ENCODE results near the gene WDFY4. TPM values are rescaled to one million over a fixed set of nuclear protein-coding genes. Genes with fewer than 3 reads are reported as not detected.

Gene WDFY4
- total RNA-seq, 1 experiment from 2014 or later, result 0.22 TPM

DNA sequence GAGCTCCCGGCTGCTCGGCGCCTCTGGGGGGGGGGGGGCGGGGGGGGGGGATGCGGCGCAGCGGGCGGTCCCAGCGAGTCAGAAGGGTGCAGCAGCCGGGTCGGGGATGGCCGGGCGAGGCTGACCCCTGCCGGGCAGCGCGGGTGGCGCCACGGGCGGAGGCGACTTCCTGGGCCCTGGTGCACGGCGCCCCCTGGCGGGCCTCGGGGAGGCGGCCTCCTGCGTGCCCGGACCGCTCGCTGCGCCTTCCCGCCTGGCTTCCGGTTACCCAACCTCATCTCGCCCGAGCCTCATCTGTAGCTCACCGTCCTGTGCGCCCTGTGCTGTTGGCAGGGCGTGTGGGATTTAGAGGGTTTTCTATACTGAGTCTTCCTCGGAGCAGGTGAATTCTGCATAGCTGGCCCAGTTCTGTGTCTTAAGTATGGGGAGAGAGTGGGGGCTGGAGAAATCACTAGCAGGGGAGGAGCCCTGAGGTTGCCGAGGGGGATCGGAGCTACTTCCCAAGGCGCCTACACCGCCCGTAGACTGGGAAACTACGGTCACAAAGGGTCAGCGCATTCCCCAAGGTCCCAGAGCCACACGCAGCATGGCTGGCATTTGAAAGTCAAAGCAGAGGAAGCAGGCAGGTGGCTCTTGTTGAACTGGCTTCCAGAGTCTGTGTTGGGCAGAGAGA is 28.3 kb upstream of the WDFY4 start:
- H3K27me3 ChIP-seq (ENCODE audit: insufficient read depth, low read length), result peaks cover 14% of the 10 kb centered on the region
- H3K36me3 ChIP-seq (ENCODE audit: control insufficient read depth in 1 of 2, insufficient read depth in 2 of 2, low read length in 2 of 2), result no peaks in the 10 kb centered on the region
- peak overlapping the region; percentile 77; the same call in 1 of the 2 replicates for H3K27ac ChIP-seq (ENCODE audit: low read depth, low read length)
- RAD21 ChIA-PET (ENCODE audit: low non-redundant PET in 1 of 2, low total read pairs in 2 of 2, uncharacterized antibody in 2 of 2, unreplicated experiment in 2 of 2), result interaction anchor here (0.6 to 1.6 kb wide), 14 partner anchors 40 to 320 kb away, joined by 3 to 12 read pairs (median 4); partner anchors contain the start of gene ARHGAP22 (in 1 of the 2)
- H3K9me3 ChIP-seq (ENCODE audit: control insufficient read depth in 1 of 2, insufficient read depth in 1 of 2, low read depth in 1 of 2, low read length in 2 of 2), result no peaks in the 10 kb centered on the region
- no peaks in the 10 kb centered on the region for H3K9me2 ChIP-seq (ENCODE audit: insufficient read depth)
- peak overlapping the region; percentile 63 for H3K9ac ChIP-seq (ENCODE audit: low read length)
- DNase-seq (ENCODE audit: low read depth, low spot score), result peak; percentile 69
- POLR2A ChIA-PET, result interaction anchor here (1.2 to 1.4 kb wide), 2 partner anchors 49 to 104 kb away, joined by 4 to 5 read pairs; no protein-coding TSS in a partner anchor
- no TSS peak for BruUV-seq (replicated peaks)
- no peaks in the 10 kb centered on the region for H4K20me1 ChIP-seq (ENCODE audit: insufficient read depth)
- no peaks in the 10 kb centered on the region for H3K79me2 ChIP-seq (ENCODE audit: insufficient read depth, low read length)
- ATAC-seq, result peak; percentile 87
- CTCF ChIA-PET, result interaction anchor here (0.6 to 5.0 kb wide), 56 partner anchors 8 to 1661 kb away, joined by 3 to 86 read pairs (median 4); partner anchors contain the start of genes ARHGAP22 and ERCC6
- no peak overlapping the region for H2AFZ ChIP-seq (ENCODE audit: low read depth, low read length, poor library complexity, severe bottlenecking)
- peak overlapping the region; percentile 54 to 69 for H3K4me3 ChIP-seq (replicated peaks in 1 of 2; ENCODE audit: low read depth in 1 of 2, low read length in 2 of 2)
- H3K4me1 ChIP-seq (ENCODE audit: control insufficient read depth in 1 of 2, insufficient read depth in 2 of 2, low read length in 2 of 2), result peaks cover 0 to 22% of the 10 kb centered on the region in 2 experiments; a peak in 2 of 4 replicates
- peak overlapping the region; percentile 98 for H3K4me2 ChIP-seq (ENCODE audit: low read length)
- intact Hi-C loops (cut with micrococcal nuclease), result loop anchor here (1.0 to 10.0 kb wide), 5 partner anchors 52 to 856 kb away; partner anchors contain the start of gene ARHGAP22
- no peak for TF ChIP-seq SP1 (IDR thresholded peaks at IDR 0.05; ENCODE audit: low read depth)
- no peak for TF ChIP-seq SIN3A (IDR thresholded peaks at IDR 0.05; ENCODE audit: low read depth)
- TF ChIP-seq, protein P1, sequence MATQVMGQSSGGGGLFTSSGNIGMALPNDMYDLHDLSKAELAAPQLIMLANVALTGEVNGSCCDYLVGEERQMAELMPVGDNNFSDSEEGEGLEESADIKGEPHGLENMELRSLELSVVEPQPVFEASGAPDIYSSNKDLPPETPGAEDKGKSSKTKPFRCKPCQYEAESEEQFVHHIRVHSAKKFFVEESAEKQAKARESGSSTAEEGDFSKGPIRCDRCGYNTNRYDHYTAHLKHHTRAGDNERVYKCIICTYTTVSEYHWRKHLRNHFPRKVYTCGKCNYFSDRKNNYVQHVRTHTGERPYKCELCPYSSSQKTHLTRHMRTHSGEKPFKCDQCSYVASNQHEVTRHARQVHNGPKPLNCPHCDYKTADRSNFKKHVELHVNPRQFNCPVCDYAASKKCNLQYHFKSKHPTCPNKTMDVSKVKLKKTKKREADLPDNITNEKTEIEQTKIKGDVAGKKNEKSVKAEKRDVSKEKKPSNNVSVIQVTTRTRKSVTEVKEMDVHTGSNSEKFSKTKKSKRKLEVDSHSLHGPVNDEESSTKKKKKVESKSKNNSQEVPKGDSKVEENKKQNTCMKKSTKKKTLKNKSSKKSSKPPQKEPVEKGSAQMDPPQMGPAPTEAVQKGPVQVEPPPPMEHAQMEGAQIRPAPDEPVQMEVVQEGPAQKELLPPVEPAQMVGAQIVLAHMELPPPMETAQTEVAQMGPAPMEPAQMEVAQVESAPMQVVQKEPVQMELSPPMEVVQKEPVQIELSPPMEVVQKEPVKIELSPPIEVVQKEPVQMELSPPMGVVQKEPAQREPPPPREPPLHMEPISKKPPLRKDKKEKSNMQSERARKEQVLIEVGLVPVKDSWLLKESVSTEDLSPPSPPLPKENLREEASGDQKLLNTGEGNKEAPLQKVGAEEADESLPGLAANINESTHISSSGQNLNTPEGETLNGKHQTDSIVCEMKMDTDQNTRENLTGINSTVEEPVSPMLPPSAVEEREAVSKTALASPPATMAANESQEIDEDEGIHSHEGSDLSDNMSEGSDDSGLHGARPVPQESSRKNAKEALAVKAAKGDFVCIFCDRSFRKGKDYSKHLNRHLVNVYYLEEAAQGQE (IDR thresholded peaks at IDR 0.05; ENCODE audit: low read depth), result no peak
- no peak for TF ChIP-seq EZH2 (IDR thresholded peaks at IDR 0.05)
- peak; percentile 64; the same call in 1 of the 2 replicates for TF ChIP-seq CBX3 (IDR thresholded peaks at IDR 0.05; ENCODE audit: low read depth)
- TF ChIP-seq ELF1 (IDR thresholded peaks at IDR 0.05; ENCODE audit: borderline replicate concordance, low read depth), result no peak
- no peak for TF ChIP-seq POLR2A (IDR thresholded peaks at IDR 0.05; ENCODE audit: borderline replicate concordance, extremely low read depth, insufficient read depth, insufficient read length)
- peak; percentile 45; the same call in 1 of the 2 replicates for TF ChIP-seq POLR2AphosphoS5 (IDR thresholded peaks at IDR 0.05; ENCODE audit: low read depth, low read length)
- 0 out of 2 replicates have a peak, but pooled peaks have one; percentile 32 for TF ChIP-seq ZFX (IDR thresholded peaks at IDR 0.05)
- TF ChIP-seq EZH2phosphoT487 (IDR thresholded peaks at IDR 0.05; ENCODE audit: borderline replicate concordance), result no peak
- no peak for TF ChIP-seq EGR1 (IDR thresholded peaks at IDR 0.05; ENCODE audit: low read depth)
- no peak for TF ChIP-seq FOSL1 (IDR thresholded peaks at IDR 0.05; ENCODE audit: low read depth)
- TF ChIP-seq JUND (IDR thresholded peaks at IDR 0.05), result no peak
- no peak for TF ChIP-seq ZNF274 (IDR thresholded peaks at IDR 0.05; ENCODE audit: low read depth, low read length)
- TF ChIP-seq, protein P2, sequence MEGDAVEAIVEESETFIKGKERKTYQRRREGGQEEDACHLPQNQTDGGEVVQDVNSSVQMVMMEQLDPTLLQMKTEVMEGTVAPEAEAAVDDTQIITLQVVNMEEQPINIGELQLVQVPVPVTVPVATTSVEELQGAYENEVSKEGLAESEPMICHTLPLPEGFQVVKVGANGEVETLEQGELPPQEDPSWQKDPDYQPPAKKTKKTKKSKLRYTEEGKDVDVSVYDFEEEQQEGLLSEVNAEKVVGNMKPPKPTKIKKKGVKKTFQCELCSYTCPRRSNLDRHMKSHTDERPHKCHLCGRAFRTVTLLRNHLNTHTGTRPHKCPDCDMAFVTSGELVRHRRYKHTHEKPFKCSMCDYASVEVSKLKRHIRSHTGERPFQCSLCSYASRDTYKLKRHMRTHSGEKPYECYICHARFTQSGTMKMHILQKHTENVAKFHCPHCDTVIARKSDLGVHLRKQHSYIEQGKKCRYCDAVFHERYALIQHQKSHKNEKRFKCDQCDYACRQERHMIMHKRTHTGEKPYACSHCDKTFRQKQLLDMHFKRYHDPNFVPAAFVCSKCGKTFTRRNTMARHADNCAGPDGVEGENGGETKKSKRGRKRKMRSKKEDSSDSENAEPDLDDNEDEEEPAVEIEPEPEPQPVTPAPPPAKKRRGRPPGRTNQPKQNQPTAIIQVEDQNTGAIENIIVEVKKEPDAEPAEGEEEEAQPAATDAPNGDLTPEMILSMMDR (IDR thresholded peaks at IDR 0.05 in 2 of 3, conservative IDR thresholded peaks at IDR 0.05 in 1 of 3; ENCODE audit: borderline replicate concordance in 1 of 3, insufficient read depth in 1 of 3, low read depth in 2 of 3, low read length in 2 of 3), result peak; percentile 86 to 98 (median 93)
- TF ChIP-seq SRF (IDR thresholded peaks at IDR 0.05; ENCODE audit: low read depth), result no peak
- no peak for TF ChIP-seq CEBPB (IDR thresholded peaks at IDR 0.05; ENCODE audit: low read depth)
- TF ChIP-seq YY1 (IDR thresholded peaks at IDR 0.05; ENCODE audit: extremely low read depth, insufficient replicate concordance, low read depth, low read length), result peak; percentile 34
- peak; percentile 87 for TF ChIP-seq RAD21 (IDR thresholded peaks at IDR 0.05; ENCODE audit: low read depth)
- TF ChIP-seq TCF7L2 (IDR thresholded peaks at IDR 0.05; ENCODE audit: borderline replicate concordance, extremely low read depth, insufficient read depth, insufficient read length), result peak; percentile 9
